ENCODE results near the gene CYB5B. TPM values are rescaled to one million over a fixed set of nuclear protein-coding genes. Genes with fewer than 3 reads are reported as not detected.

Gene CYB5B
- total RNA-seq, 5 donors from 2014 or later (not counting 1 experiment from before 2014, with no cell fraction given), result 42.9 to 62.0 (median 54.4) TPM

DNA sequence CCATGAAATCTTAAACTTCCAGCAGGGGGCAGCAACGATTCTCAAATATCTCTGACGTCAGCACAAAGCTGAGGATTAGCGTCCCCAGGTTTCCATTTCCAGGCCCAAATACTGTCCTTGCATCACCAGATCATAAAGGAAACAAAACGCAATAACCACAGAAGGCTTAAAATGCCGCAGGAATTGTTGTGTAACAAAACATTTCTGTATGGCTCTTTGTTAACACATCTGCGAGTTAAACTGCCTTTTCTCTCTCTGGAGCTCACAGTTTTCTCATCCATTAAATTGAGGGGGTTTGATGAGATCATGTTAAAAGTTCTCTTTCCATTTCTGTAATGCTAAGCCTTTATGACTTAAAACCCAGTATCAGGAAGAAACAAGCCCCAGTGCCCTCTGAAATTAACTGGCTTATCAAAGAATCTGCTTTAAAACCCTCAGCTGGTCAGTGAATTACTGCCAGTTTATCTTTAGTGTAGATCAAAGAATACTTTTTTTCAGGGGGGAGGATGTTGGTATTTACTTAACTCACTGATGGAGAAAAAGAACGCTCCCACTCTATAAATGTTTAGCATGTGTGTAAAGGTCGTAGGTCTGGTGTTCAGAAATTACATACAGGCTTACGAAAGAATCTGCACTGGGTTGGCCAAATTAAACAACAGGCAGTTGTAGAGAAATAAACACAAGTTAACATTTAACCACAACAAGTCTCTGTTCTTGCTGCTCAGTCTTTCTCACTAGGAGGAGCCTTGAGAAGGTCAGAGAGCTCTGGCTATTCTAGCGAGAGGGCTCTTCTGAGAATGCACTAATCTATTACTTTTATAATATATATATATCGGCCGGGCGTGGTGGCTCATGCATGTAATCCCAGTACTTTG lies 28.0 kb upstream of the CYB5B start:
- no peaks in the 10 kb centered on the region for H3K9me3 ChIP-seq
- peaks cover 0 to 4% of the 10 kb centered on the region in 2 experiments for H3K27me3 ChIP-seq (replicated peaks in 1 of 2; ENCODE audit: control insufficient read depth in 2 of 2, extremely low read depth in 1 of 2, insufficient read depth in 2 of 2, low read length in 1 of 2)
- Mint-ChIP-seq H3K36me3 (no peaks in the 10 kb centered on the region), H3K4me1 (peaks cover 0 to 6% (median 5%) of the 10 kb centered on the region in 3 donors), H3K27ac (no peak overlapping the region), H3K4me3 (no peak overlapping the region), H3K9me3 (no peaks in the 10 kb centered on the region), H3K27me3 (no peaks in the 10 kb centered on the region)
- ATAC-seq (replicated peaks in 1 of 4) (peak; percentile 58 to 78 (median 68)), DNase-seq (peak; percentile 24 to 88 (median 57))
- ChIA-PET POLR2A (interaction anchor here in 1 of 2 donors (0.5 to 0.7 kb wide), 2 partner anchors 55 to 269 kb away, joined by 3 read pairs; no protein-coding TSS in a partner anchor), CTCF (interaction anchor here (0.6 to 2.6 kb wide), 21 partner anchors 9 to 358 kb away, joined by 3 to 16 read pairs (median 3); partner anchors contain the start of genes NOB1 (in 1 of the 2) and TERF2 (in 1 of the 2))
- WGBS (ENCODE audit: insufficient coverage), result 0% methylated on average over 4 of the region's 13 CpGs
- no peaks in the 10 kb centered on the region for H3K36me3 ChIP-seq (ENCODE audit: control insufficient read depth in 2 of 2, extremely low read depth in 1 of 2, insufficient read depth in 1 of 2, low read length in 1 of 2)
- no peak overlapping the region for H3K4me3 ChIP-seq (ENCODE audit: control insufficient read depth in 1 of 2, extremely low read depth in 1 of 2, low read length in 1 of 2)
- no peaks in the 10 kb centered on the region for H3K4me1 ChIP-seq (ENCODE audit: control insufficient read depth in 1 of 2, extremely low read depth in 1 of 2, insufficient read depth in 2 of 2, low read length in 2 of 2)
- peak overlapping the region; percentile 21 for H3K27ac ChIP-seq (ENCODE audit: low read length)

DNA sequence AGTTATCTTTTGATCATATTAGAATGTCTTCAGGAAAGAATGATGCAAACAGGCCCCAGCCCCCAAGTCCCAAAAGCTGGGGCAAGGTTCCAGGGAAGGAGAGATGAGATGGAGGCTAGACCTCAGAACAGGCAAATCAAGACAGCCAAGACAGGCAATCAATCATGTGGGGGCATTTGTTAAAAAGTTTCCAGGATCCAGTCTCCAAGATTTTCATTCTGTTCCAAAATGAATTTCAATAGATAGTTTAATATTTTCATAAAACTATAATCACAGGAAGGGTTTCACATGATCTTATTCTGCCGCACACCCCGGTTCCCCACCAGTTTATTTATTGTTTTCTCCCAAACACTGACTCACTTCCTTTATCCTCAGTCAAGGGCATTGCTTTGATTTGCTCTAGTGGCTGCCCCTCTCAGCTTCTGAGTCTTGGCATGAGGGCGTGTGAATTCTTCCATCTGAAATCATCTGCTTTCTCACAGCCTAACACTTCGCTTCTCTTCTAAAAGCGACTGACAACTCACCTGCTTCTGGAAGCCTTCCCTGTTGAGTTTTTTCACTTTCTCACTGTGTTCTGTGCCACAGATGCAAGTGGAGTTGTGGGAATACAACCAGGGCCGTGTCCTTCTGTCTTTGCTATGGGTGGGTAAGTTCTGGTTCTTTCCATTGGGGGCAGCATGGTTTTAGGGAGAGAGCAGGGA lies 26.4 kb upstream of the CYB5B start:
- H3K27ac Mint-ChIP-seq, result no peak overlapping the region
- no peak for DNase-seq
- 70% methylated on average over 4 of the region's 6 CpGs for WGBS (ENCODE audit: insufficient coverage)
- H3K27me3 Mint-ChIP-seq, result no peaks in the 10 kb centered on the region
- no peak overlapping the region for H3K4me3 ChIP-seq (ENCODE audit: control insufficient read depth in 1 of 2, extremely low read depth in 1 of 2, low read length in 1 of 2)
- H3K4me1 ChIP-seq (ENCODE audit: control insufficient read depth in 1 of 2, extremely low read depth in 1 of 2, insufficient read depth in 2 of 2, low read length in 2 of 2), result no peaks in the 10 kb centered on the region
- ChIA-PET POLR2A (no interaction called here), CTCF (interaction anchor here (0.6 to 0.8 kb wide), 3 partner anchors 13 to 909 kb away, joined by 3 read pairs; no protein-coding TSS in a partner anchor)
- no peaks in the 10 kb centered on the region for H3K9me3 Mint-ChIP-seq
- no peaks in the 10 kb centered on the region for H3K9me3 ChIP-seq
- peaks cover 0 to 6% (median 5%) of the 10 kb centered on the region in 3 donors for H3K4me1 Mint-ChIP-seq
- no peak overlapping the region for H3K4me3 Mint-ChIP-seq
- H3K27ac ChIP-seq (ENCODE audit: low read length), result no peak overlapping the region
- H3K36me3 Mint-ChIP-seq, result no peaks in the 10 kb centered on the region
- no peaks in the 10 kb centered on the region for H3K36me3 ChIP-seq (ENCODE audit: control insufficient read depth in 2 of 2, extremely low read depth in 1 of 2, insufficient read depth in 1 of 2, low read length in 1 of 2)
- peaks cover 0 to 4% of the 10 kb centered on the region in 2 experiments for H3K27me3 ChIP-seq (replicated peaks in 1 of 2; ENCODE audit: control insufficient read depth in 2 of 2, extremely low read depth in 1 of 2, insufficient read depth in 2 of 2, low read length in 1 of 2)
- ATAC-seq (replicated peaks in 1 of 4), result no peak

DNA sequence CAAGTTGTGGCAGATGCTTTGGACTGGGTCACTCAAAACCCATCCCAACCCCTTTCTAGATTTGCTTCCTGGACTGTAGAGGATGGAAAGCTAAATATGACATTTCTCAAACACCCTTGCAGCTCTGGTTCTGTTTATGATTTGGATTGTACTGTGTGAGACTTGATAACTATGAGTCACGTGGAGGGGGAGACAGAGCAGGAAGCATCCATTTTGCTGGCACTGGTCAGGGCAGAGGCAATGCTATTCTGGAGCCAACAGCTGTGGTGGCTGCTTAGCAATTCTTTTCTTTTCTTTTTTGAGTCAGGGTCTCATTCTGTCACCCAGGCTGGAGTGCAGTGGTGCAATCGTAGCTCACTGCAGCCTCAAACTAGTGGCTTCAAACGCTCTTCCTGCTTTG lies 25.1 kb upstream of the CYB5B start:
- Histone ChIP-seq H3K9me3 (no peaks in the 10 kb centered on the region), H3K27ac (ENCODE audit: low read length) (no peak overlapping the region), H3K36me3 (ENCODE audit: control insufficient read depth in 2 of 2, extremely low read depth in 1 of 2, insufficient read depth in 1 of 2, low read length in 1 of 2) (no peaks in the 10 kb centered on the region), H3K27me3 (replicated peaks in 1 of 2; ENCODE audit: control insufficient read depth in 2 of 2, extremely low read depth in 1 of 2, insufficient read depth in 2 of 2, low read length in 1 of 2) (peaks cover 0 to 3% of the 10 kb centered on the region in 2 experiments), H3K4me1 (ENCODE audit: control insufficient read depth in 1 of 2, extremely low read depth in 1 of 2, insufficient read depth in 2 of 2, low read length in 2 of 2) (no peaks in the 10 kb centered on the region), H3K4me3 (ENCODE audit: control insufficient read depth in 1 of 2, extremely low read depth in 1 of 2, low read length in 1 of 2) (no peak overlapping the region)
- Mint-ChIP-seq H3K4me3 (no peak overlapping the region), H3K4me1 (peaks cover 0 to 6% (median 5%) of the 10 kb centered on the region in 3 donors), H3K27me3 (no peaks in the 10 kb centered on the region), H3K27ac (no peak overlapping the region), H3K36me3 (no peaks in the 10 kb centered on the region), H3K9me3 (no peaks in the 10 kb centered on the region)
- ATAC-seq (replicated peaks in 1 of 4) (no peak), DNase-seq (no peak)
- ChIA-PET CTCF (interaction anchor here in 1 of 2 donors (0.6 kb wide), 1 partner anchor 262 kb away, joined by 4 read pairs; no protein-coding TSS in a partner anchor), POLR2A (interaction anchor here in 1 of 2 donors (0.6 kb wide), 1 partner anchor 289 kb away, joined by 3 read pairs; no protein-coding TSS in a partner anchor)
- 46% methylated on average over 3 of the region's 3 CpGs for WGBS (ENCODE audit: insufficient coverage)

DNA sequence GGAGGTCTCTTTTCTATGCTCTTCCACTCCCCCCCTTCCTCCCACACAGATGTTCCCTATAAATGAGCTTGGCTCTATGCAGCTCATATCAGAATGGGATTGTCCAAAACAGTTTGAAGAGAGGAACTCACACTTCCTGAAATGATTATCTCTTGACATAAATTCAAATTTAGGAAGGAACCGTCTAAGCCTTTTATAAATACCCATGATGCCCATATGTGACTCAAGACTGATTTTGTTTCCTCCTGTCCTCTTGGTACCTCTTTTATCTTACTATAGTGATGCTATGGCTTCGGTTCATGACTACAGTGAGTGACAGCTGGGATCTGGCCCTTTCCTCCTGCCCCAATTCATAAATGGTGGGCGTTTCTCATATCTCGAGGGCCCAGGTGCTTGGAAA lies 22.0 kb upstream of the CYB5B start:
- Histone ChIP-seq H3K9me3 (no peaks in the 10 kb centered on the region), H3K4me1 (ENCODE audit: control insufficient read depth in 1 of 2, extremely low read depth in 1 of 2, insufficient read depth in 2 of 2, low read length in 2 of 2) (no peaks in the 10 kb centered on the region), H3K4me3 (ENCODE audit: control insufficient read depth in 1 of 2, extremely low read depth in 1 of 2, low read length in 1 of 2) (no peak overlapping the region), H3K27ac (ENCODE audit: low read length) (no peak overlapping the region), H3K27me3 (replicated peaks in 1 of 2; ENCODE audit: control insufficient read depth in 2 of 2, extremely low read depth in 1 of 2, insufficient read depth in 2 of 2, low read length in 1 of 2) (peaks cover 0 to 2% of the 10 kb centered on the region in 2 experiments), H3K36me3 (ENCODE audit: control insufficient read depth in 2 of 2, extremely low read depth in 1 of 2, insufficient read depth in 1 of 2, low read length in 1 of 2) (no peaks in the 10 kb centered on the region)
- DNase-seq, result no peak
- H3K27ac Mint-ChIP-seq, result no peak overlapping the region
- no peaks in the 10 kb centered on the region for H3K9me3 Mint-ChIP-seq
- H3K36me3 Mint-ChIP-seq, result no peaks in the 10 kb centered on the region
- POLR2A ChIA-PET, result interaction anchor here in 1 of 2 donors (0.5 kb wide), 1 partner anchor 279 kb away, joined by 6 read pairs; no protein-coding TSS in a partner anchor
- CTCF ChIA-PET, result interaction anchor here in 1 of 2 donors (0.5 kb wide), 1 partner anchor 422 kb away, joined by 4 read pairs; no protein-coding TSS in a partner anchor
- ATAC-seq (replicated peaks in 1 of 4), result no peak
- H3K4me1 Mint-ChIP-seq, result no peaks in the 10 kb centered on the region
- WGBS (ENCODE audit: insufficient coverage), result 20% methylated on average over 1 of the region's 4 CpGs
- H3K4me3 Mint-ChIP-seq, result no peak overlapping the region
- H3K27me3 Mint-ChIP-seq, result no peaks in the 10 kb centered on the region

DNA sequence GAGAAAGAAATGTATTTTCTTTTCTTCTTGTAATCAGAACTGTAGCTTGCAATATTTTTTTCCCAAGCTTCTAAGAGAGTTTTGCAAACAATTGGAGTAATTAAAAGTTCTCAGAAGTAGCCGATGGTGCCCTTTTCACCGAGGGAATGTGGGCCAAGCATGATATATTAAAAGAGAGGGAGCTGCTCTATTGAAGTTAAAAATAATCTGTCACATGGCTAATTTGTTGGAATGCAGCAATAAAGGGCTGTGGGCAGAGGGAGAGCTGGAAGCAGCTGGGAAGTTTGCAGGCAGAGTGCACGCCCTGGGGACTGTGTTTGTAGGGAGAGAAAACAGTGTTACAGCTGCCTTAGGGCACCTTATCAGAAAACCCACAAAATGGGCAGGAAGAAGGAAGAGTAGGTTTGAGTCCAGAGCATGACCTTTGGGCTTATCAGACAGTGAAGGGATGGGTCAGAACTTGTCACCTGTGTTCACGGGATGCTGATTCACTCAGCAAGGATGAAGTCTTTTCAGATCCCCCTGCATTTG lies 20.1 kb upstream of the CYB5B start:
- no peaks in the 10 kb centered on the region for H3K4me1 ChIP-seq (ENCODE audit: control insufficient read depth in 1 of 2, extremely low read depth in 1 of 2, insufficient read depth in 2 of 2, low read length in 2 of 2)
- 63% methylated on average over 4 of the region's 4 CpGs for WGBS (ENCODE audit: insufficient coverage)
- ChIA-PET POLR2A (interaction anchor here in 1 of 2 donors (0.5 kb wide), 1 partner anchor 37 kb away, joined by 6 read pairs; no protein-coding TSS in a partner anchor), CTCF (interaction anchor here in 1 of 2 donors (0.7 kb wide), 1 partner anchor 359 kb away, joined by 4 read pairs; no protein-coding TSS in a partner anchor)
- Mint-ChIP-seq H3K4me1 (no peaks in the 10 kb centered on the region), H3K27me3 (no peaks in the 10 kb centered on the region), H3K36me3 (no peaks in the 10 kb centered on the region), H3K9me3 (no peaks in the 10 kb centered on the region), H3K27ac (no peak overlapping the region), H3K4me3 (no peak overlapping the region)
- no peak overlapping the region for H3K4me3 ChIP-seq (ENCODE audit: control insufficient read depth in 1 of 2, extremely low read depth in 1 of 2, low read length in 1 of 2)
- H3K36me3 ChIP-seq (ENCODE audit: control insufficient read depth in 2 of 2, extremely low read depth in 1 of 2, insufficient read depth in 1 of 2, low read length in 1 of 2), result no peaks in the 10 kb centered on the region
- H3K9me3 ChIP-seq, result no peaks in the 10 kb centered on the region
- H3K27ac ChIP-seq (ENCODE audit: low read length), result no peak overlapping the region
- ATAC-seq (replicated peaks in 1 of 4), result no peak
- peaks cover 0 to 2% of the 10 kb centered on the region in 2 experiments for H3K27me3 ChIP-seq (replicated peaks in 1 of 2; ENCODE audit: control insufficient read depth in 2 of 2, extremely low read depth in 1 of 2, insufficient read depth in 2 of 2, low read length in 1 of 2)
- no peak for DNase-seq

DNA sequence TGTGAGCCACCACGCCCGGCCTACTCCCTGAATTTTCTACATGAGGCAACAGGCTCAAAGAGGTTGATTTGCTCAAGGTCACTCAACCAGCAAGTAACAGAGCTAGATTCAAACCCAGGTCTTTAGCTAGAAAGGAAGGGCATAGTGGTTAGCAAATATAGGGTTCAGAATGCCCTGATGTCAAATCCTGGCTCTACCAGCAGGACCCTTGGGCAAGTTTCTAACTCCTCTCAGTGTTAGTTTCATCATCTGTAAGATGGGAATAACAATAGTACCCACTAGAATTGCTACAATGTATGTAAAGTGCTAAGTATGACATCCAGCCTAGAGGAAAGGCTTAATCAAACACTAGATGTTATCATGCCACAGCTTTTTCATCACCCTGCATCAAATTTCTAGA lies 19.1 kb upstream of the CYB5B start:
- POLR2A ChIA-PET, result interaction anchor here in 1 of 2 donors (0.6 kb wide), 1 partner anchor 10 kb away, joined by 7 read pairs; no protein-coding TSS in a partner anchor
- H3K36me3 ChIP-seq (ENCODE audit: control insufficient read depth in 2 of 2, extremely low read depth in 1 of 2, insufficient read depth in 1 of 2, low read length in 1 of 2), result no peaks in the 10 kb centered on the region
- no peaks in the 10 kb centered on the region for H3K9me3 ChIP-seq
- no peak for DNase-seq
- no peak for ATAC-seq (replicated peaks in 1 of 4)
- H3K27me3 ChIP-seq (replicated peaks in 1 of 2; ENCODE audit: control insufficient read depth in 2 of 2, extremely low read depth in 1 of 2, insufficient read depth in 2 of 2, low read length in 1 of 2), result no peaks in the 10 kb centered on the region
- Mint-ChIP-seq H3K9me3 (no peaks in the 10 kb centered on the region), H3K4me1 (peaks cover 0 to under 1% (median under 1%) of the 10 kb centered on the region in 3 donors), H3K27ac (no peak overlapping the region), H3K27me3 (no peaks in the 10 kb centered on the region), H3K36me3 (no peaks in the 10 kb centered on the region), H3K4me3 (no peak overlapping the region)
- no peak overlapping the region for H3K27ac ChIP-seq (ENCODE audit: low read length)
- H3K4me1 ChIP-seq (ENCODE audit: control insufficient read depth in 1 of 2, extremely low read depth in 1 of 2, insufficient read depth in 2 of 2, low read length in 2 of 2), result no peaks in the 10 kb centered on the region
- WGBS (ENCODE audit: insufficient coverage), result 100% methylated on average over 2 of the region's 2 CpGs
- CTCF ChIA-PET, result no interaction called here
- H3K4me3 ChIP-seq (ENCODE audit: control insufficient read depth in 1 of 2, extremely low read depth in 1 of 2, low read length in 1 of 2), result no peak overlapping the region
